HT1080 (cell line): ENCODE data around the gene NDUFAB1. TPM values are rescaled to one million over a fixed set of nuclear protein-coding genes. Genes with fewer than 3 reads are reported as not detected.
"Not testable (repeated sequence)": the region's sequence is repeated elsewhere in the genome, so short reads cannot be mapped to it uniquely, and the experiment has no call there.

Source experiments
- DNase-seq: peaks from one replicate; pipeline ENCODE4 v3.0.0-alpha.2; 2015; ENCODE audit warnings: low read depth
- polyA plus RNA-seq, 2 experiments: library from polyadenylated mRNA; depleted of rRNA; stranded (reverse); fragments of >200 nt; gene quantifications; 2 replicates each; pipeline ENCODE4 v1.2.3, GENCODE V29; 2015
- total RNA-seq: library from RNA; depleted of rRNA; stranded (reverse); fragments of >200 nt; shearing (Covaris generic); gene quantifications from 2 replicates; pipeline ENCODE4 v1.2.3, GENCODE V29; 2014; rRNA removed

The NDUFAB1 gene
- 340 and 370 TPM in 2 replicates for total RNA-seq
- polyA plus RNA-seq (2015; cell fraction: cytosol; rRNA removed), result 386 and 388 TPM in 2 replicates
- polyA plus RNA-seq (2015; cell fraction: nucleus; rRNA removed), result 180 and 186 TPM in 2 replicates

DNA sequence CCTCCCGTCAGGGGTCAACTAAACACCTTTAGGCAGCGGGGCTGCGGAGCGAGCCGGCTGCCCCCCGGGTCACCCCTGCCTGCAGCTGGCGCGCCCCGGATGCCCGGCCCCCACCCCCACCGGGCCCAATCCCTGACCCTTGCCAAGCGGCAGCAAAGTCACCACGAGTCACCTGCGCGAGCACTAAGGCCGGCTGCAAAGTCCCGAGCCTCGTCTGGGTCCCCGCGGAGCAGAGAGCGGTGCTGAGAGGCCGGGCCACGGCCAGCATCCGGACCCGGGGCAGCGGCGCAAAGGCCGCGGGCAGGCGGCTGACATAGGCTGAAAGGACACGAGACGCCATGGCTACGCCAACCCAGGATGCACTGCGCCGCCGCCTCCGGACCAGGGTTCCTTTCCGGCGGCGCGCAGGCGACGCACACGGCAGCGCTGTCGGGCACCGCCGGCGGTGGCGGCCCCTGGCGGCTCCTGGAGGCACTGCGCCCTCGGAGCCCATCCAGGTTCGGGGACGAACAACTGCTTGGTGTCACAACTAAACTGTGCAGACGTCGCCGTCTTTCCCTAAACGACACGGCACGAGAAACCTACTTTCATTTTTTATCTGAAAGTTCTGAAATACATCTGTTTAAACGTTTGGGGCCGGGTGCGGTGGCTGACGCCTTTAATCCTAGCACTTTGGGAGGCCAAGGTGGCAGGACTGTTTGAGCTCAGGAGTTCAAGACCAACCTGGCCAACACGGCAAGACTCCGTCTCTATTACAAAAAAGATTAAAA lies at the start of gene NDUFAB1:
NDUFAB1 (minus strand) TSS at position 366 of the 770 bp plus-strand sequence; CDS start at position 340, 26 bp downstream.
- peak; percentile 79 for DNase-seq

- DNase-seq, result no peak
Observed at GRCh38 chr16:23642246-23642774, 46.2 kb upstream of the NDUFAB1 start.

GRCh38 chr16:23640931-23641765 lies 45.0 kb upstream of the NDUFAB1 start, which contains the start of the genes DCTN5 and PALB2:
Gene DCTN5 (plus strand): TSS chr16:23641466. CDS start chr16:23641543, 77 bp downstream.
Gene PALB2 (minus strand): TSS chr16:23641310. CDS start chr16:23641157, 153 bp downstream.
- DNase-seq, result peak; percentile 93

GRCh38 chr16:23640615-23640930 lies 44.5 kb upstream of the NDUFAB1 start:
- no peak for DNase-seq

DNA sequence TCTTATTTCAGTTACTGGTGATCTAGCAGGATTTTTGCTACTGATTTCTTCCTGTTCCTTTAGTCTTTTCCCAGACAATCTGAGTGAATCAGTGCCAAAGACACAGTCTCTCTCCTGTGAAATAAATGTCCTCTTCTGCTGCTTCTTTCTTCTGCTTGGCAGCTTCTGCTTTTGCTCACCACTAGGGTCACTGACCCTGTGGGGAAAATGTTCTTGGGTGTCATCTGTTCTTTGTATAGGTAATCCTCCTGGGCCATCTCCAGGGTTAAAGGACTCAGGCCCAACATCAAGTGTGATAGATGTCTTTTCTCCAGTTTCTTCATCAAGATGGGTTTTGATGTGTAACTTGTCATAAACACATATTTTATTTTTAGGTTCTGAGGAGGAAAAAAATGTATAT lies 39.8 kb upstream of the NDUFAB1 start:
- no peak for DNase-seq

DNA sequence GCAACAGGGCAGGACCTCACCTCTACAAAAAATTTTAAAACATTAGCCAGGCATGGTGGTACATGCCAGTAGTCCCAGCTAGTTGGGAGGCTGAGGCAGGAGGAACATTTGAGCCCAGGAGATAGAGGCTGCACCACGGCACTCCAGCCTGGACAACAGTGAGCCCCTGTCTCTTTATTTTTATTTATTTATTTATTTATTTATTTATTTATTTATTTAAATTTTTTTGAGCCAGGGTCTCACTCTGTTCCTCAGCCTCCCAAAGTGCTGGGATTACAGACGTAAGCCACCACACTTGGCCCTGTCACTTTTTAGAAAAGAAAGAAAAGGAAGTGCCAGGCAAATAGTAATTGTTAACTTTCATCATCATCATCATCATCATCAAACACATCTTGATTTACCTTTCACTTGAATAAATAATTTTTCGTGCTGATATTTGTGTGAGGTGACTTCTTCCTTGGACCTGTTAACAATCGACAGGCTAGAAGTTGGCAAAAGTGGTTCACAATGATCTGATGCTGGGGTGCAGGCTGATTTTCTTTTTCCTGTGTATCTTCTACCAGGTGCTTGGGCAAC lies 38.4 kb upstream of the NDUFAB1 start:
- no peak for DNase-seq

- not testable (repeated sequence) for DNase-seq
Observed at GRCh38 chr16:23631874-23632273, 35.8 kb upstream of the NDUFAB1 start.

DNA sequence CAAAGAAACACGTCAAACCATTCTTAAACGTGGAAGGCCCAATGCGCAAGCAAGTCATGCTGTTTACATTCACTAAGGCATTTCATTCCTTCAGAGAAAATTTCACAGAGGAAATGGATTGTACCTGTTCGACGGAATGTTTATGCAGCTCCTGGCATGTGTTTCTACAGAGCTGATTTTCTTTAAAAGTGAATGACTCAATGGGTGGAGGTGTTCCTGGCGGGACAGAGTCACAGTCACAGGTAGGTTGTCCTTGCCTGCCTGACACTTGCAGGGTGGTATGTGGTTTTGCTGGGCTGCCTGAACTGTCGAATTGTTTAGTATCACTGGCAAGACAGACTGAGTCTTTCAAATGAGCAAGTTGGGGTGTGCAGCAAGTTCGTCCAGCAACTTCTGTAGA lies 33.4 kb upstream of the NDUFAB1 start:
- DNase-seq, result no peak

DNA sequence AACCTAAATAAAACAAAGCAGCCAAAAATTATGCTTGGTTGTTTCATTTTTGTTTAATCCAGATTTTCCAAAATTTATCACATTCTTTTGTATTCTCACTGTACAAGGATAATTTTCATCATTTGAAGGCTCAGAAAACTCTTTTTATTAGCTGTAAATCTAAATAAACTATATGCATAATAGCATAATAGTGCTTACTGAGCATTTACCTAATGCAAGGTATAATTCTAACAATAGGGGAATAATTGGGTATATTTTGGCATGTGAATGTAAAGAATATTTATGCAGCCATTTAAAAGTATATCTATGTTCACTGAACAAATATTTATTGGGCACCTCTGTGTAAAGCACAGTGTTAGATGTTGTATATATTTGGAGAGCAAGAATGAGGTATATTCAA lies 28.0 kb upstream of the NDUFAB1 start:
- DNase-seq, result no peak

- DNase-seq, result peak; percentile 8
Observed at GRCh38 chr16:23615805-23616204, 19.7 kb upstream of the NDUFAB1 start.

DNA sequence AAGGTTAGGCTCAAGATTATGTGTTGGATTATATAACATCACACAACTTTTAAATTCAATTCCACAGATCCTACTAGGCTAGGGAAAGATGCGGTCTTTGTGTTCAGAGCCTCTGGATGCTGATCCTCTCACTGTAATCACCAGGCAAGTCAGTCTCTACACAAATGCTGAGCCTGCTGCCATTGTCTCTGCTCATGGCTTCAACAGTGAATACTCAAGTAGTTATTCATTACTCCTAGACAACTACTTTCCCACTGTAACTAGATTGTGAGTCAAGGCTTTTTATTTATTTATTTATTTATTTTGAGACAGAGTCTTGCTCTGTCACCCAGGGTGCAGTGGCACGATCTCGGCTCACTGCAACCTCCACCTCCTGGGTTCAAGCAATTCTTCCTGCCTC lies 15.8 kb upstream of the NDUFAB1 start:
- DNase-seq, result no peak

GRCh38 chr16:23610905-23611304 lies 14.8 kb upstream of the NDUFAB1 start:
- not testable (repeated sequence) for DNase-seq

GRCh38 chr16:23609929-23610328 lies 13.8 kb upstream of the NDUFAB1 start:
- DNase-seq, result no peak

DNA sequence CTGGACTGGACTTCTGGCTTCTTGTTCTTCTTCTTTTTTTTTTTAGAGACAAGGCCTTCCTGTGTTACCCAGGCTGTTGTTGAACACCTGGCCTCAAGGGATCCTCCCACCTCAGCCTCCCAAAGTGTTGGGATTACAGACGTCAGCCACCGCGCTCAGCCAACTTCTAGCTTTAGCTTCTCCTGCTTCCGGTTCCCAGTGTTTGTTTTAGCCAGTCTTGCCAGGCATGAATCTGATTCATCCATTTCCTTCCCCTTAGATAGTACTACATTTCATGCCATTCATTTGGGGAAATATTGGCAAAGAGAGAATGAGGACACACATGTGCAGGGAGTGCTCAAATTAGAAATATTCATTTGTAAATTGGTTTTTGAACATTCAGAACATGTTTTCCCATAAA lies 12.1 kb upstream of the NDUFAB1 start:
- peak; percentile 93 for DNase-seq

DNA sequence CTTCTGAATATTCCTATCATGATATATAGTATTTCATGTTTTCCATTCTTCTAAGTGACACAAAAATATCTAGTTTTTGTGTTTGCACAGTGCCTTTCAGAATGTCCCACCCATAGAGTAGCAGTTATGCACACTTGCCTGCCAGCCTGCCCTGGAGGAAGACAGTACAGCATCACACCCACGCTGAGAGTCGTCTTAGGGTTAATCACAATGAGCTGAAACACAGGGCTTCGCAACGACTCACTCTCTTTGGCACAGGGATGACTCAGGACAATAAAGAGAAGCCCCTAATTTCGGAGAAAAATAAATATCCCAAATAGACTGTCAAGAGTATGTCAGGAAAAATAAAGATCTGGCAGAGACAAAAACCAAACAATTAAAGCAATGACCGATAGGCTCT lies 11.6 kb upstream of the NDUFAB1 start:
- DNase-seq, result no peak

- peak; percentile 27 for DNase-seq
Observed at GRCh38 chr16:23597003-23597756, 1.1 kb upstream of the NDUFAB1 start.

GRCh38 chr16:23595246-23595950 lies 718 bp downstream of the NDUFAB1 start:
- no peak for DNase-seq

DNA sequence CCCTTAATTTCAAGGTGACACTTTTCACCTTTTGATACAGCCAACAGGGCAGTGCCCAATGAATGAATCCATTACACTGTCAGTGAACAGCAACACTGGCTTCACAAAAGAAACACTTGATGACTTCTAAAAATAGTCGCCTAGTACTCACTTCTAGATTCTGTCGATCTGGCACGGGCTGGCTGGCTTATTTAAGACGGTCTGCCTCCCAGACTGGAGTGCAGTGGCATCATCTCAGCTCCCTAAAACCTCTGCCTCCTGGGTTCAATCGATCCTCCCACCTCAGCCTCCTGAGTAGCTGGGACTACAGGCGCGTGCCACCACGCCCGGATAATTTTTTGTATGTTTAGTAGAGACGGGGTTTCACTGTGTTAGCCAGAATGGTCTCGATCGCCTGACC lies 1.9 kb downstream of the NDUFAB1 start:
- DNase-seq, result no peak

DNA sequence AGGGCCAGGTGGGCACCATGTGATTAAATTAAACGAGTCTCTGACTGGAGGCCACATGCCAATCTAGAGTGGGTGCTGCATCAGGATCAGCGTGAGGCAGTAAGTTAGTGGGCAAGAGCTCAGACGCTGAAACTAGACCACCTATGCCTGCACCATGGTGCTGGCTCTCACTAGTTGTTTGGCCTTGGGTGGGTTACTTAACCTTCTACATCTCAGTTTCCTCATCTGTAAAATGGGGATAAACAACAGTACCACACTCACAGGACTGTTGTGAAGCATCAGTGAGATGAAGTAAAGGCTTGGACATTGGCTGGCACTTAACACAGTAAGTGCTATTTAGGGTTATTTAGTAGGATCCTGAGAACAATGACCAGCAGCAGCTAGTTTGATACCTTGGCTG lies 5.9 kb downstream of the NDUFAB1 start:
- no peak for DNase-seq

DNA sequence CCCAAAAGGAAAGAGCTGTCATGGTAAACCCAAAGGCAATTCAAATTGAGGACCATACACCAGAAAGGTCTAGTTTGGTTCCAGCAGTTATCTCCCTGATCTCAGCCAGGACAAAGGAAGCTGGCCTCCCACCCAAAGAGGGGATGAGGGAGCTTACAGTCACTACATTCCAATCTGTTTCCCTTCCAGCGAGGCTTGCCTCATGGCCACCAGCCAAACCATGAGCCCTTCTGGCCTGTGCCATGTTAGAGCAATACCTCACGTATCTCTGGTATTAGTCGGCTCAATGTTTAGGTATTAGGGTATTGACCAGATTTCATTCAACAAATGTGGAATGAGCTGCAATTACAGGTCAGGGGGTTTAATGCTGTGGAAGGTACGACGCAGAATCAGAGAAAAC lies 8.4 kb downstream of the NDUFAB1 start:
- DNase-seq, result peak; percentile 10
